ENCODE data around the gene FHIT.

Gene FHIT

DNA sequence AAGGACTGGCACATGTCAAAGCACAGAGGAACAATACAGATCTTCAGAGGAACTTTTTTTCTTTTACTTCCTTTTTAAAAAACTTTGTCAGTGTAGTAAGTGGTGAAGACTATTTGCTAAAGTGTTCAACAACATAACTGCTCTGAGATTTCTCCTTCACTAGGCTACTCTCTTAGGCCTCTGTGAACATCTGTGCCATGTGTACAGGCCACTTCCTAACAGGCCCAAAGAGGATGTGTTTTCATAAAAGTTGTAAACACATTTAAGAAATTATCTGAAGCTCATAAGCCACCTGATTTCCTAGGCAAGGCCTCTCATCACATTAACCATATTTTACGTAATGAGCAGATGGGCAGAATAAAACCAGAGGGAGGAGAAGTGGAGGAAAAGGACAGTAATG is 235.4 kb downstream of the FHIT start:
- TF ChIP-seq EZH2phosphoT487 (conservative IDR thresholded peaks at IDR 0.05; ENCODE audit: low read length): no peak
- TF ChIP-seq, protein P1, sequence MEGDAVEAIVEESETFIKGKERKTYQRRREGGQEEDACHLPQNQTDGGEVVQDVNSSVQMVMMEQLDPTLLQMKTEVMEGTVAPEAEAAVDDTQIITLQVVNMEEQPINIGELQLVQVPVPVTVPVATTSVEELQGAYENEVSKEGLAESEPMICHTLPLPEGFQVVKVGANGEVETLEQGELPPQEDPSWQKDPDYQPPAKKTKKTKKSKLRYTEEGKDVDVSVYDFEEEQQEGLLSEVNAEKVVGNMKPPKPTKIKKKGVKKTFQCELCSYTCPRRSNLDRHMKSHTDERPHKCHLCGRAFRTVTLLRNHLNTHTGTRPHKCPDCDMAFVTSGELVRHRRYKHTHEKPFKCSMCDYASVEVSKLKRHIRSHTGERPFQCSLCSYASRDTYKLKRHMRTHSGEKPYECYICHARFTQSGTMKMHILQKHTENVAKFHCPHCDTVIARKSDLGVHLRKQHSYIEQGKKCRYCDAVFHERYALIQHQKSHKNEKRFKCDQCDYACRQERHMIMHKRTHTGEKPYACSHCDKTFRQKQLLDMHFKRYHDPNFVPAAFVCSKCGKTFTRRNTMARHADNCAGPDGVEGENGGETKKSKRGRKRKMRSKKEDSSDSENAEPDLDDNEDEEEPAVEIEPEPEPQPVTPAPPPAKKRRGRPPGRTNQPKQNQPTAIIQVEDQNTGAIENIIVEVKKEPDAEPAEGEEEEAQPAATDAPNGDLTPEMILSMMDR (IDR thresholded peaks at IDR 0.05; ENCODE audit: insufficient read depth, low read length, poor library complexity, severe bottlenecking): no peak
- no peaks in the 10 kb centered on the region for H4K20me1 ChIP-seq (ENCODE audit: low read depth, low read length)
- no peak overlapping the region for H3K4me2 ChIP-seq (ENCODE audit: low read depth, low read length, poor library complexity, severe bottlenecking)
- no peak overlapping the region for H3K9ac ChIP-seq (ENCODE audit: low read length)
- H3K27ac ChIP-seq (ENCODE audit: low read depth, low read length): no peak overlapping the region
- no peaks in the 10 kb centered on the region for H3K79me2 ChIP-seq (ENCODE audit: insufficient read depth, low read length)
- no peaks in the 10 kb centered on the region for H3K9me3 ChIP-seq (ENCODE audit: insufficient read depth, low read length)
- H3K4me3 ChIP-seq (ENCODE audit: insufficient read depth, low read length, poor library complexity, severe bottlenecking): no peak overlapping the region
- no peaks in the 10 kb centered on the region for H3F3A ChIP-seq (ENCODE audit: insufficient read depth)
- H3K9me2 ChIP-seq (replicated peaks; ENCODE audit: insufficient read depth, low read length): no peaks in the 10 kb centered on the region
- H3K36me3 ChIP-seq (ENCODE audit: low read length): no peaks in the 10 kb centered on the region
- no peak overlapping the region for H2AFZ ChIP-seq (ENCODE audit: low read depth, low read length, severe bottlenecking)
- no peaks in the 10 kb centered on the region for H3K27me3 ChIP-seq (ENCODE audit: low read length)

DNA sequence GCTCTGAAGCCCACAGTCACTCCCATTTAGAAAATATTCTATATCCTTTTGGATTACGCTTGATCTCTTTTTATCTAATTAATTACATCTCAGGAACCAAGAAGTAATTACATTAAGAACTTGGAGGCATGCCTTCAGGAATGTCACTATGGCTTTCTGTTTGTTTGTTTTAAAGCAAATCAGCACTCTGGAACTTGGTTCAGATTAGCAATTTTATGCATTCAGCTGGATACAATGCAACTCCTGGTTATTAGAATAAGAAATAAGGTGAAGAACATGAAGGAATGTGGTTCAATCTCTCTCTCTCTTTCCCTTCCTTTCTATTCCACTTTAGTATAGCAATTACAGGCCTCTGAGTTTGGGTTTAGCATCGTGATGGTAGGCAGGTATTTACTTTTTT is 235.8 kb downstream of the FHIT start:
- H3K27me3 ChIP-seq (ENCODE audit: low read length): no peaks in the 10 kb centered on the region
- H3F3A ChIP-seq (ENCODE audit: insufficient read depth): no peaks in the 10 kb centered on the region
- no peak overlapping the region for H3K27ac ChIP-seq (ENCODE audit: low read depth, low read length)
- H3K9ac ChIP-seq (ENCODE audit: low read length): no peak overlapping the region
- TF ChIP-seq, protein P1 (IDR thresholded peaks at IDR 0.05; ENCODE audit: insufficient read depth, low read length, poor library complexity, severe bottlenecking): no peak
- no peak for TF ChIP-seq EZH2phosphoT487 (conservative IDR thresholded peaks at IDR 0.05; ENCODE audit: low read length)
- no peaks in the 10 kb centered on the region for H3K36me3 ChIP-seq (ENCODE audit: low read length)
- no peaks in the 10 kb centered on the region for H3K9me2 ChIP-seq (replicated peaks; ENCODE audit: insufficient read depth, low read length)
- no peaks in the 10 kb centered on the region for H3K9me3 ChIP-seq (ENCODE audit: insufficient read depth, low read length)
- H3K4me3 ChIP-seq (ENCODE audit: insufficient read depth, low read length, poor library complexity, severe bottlenecking): no peak overlapping the region
- no peaks in the 10 kb centered on the region for H3K79me2 ChIP-seq (ENCODE audit: insufficient read depth, low read length)
- H4K20me1 ChIP-seq (ENCODE audit: low read depth, low read length): no peaks in the 10 kb centered on the region
- H3K4me2 ChIP-seq (ENCODE audit: low read depth, low read length, poor library complexity, severe bottlenecking): no peak overlapping the region
- H2AFZ ChIP-seq (ENCODE audit: low read depth, low read length, severe bottlenecking): no peak overlapping the region

DNA sequence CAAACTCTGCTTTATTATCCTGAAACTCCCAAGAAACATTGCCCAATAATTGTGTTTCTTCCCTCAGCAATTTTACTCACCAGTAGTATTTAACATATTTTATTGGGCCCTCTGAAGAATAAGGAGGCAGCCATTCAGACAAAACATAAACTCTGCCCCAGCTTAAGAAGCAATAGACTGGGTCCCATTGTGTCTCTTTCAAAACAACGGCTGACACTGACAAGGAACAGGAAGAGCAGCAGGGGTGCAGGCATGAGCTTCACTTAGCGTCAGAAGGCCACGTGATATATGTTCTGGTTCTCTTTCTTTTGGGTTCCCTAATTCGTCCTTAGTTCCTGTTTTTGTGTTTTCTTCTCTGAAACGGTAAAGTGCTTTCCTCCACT is 242.3 kb downstream of the FHIT start:
- H3F3A ChIP-seq (ENCODE audit: insufficient read depth): no peaks in the 10 kb centered on the region
- peak overlapping the region; percentile 28 for H2AFZ ChIP-seq (ENCODE audit: low read depth, low read length, severe bottlenecking)
- no peak overlapping the region for H3K9ac ChIP-seq (ENCODE audit: low read length)
- no peaks in the 10 kb centered on the region for H4K20me1 ChIP-seq (ENCODE audit: low read depth, low read length)
- H3K27ac ChIP-seq (ENCODE audit: low read depth, low read length): no peak overlapping the region
- no peaks in the 10 kb centered on the region for H3K9me3 ChIP-seq (ENCODE audit: insufficient read depth, low read length)
- no peak overlapping the region for H3K4me2 ChIP-seq (ENCODE audit: low read depth, low read length, poor library complexity, severe bottlenecking)
- H3K9me2 ChIP-seq (replicated peaks; ENCODE audit: insufficient read depth, low read length): no peaks in the 10 kb centered on the region
- no peaks in the 10 kb centered on the region for H3K36me3 ChIP-seq (ENCODE audit: low read length)
- TF ChIP-seq, protein P1 (IDR thresholded peaks at IDR 0.05; ENCODE audit: insufficient read depth, low read length, poor library complexity, severe bottlenecking): no peak
- no peak for TF ChIP-seq EZH2phosphoT487 (conservative IDR thresholded peaks at IDR 0.05; ENCODE audit: low read length)
- H3K27me3 ChIP-seq (ENCODE audit: low read length): no peaks in the 10 kb centered on the region
- no peak overlapping the region for H3K4me3 ChIP-seq (ENCODE audit: insufficient read depth, low read length, poor library complexity, severe bottlenecking)
- H3K79me2 ChIP-seq (ENCODE audit: insufficient read depth, low read length): no peaks in the 10 kb centered on the region
